Uterus (tissue), 2 donors: ENCODE data around the gene SLC6A6.

Experiments
- POLR2A ChIP-seq, 2 donors: fragments of 450-650 bp; IDR thresholded peaks; one replicate each; pipeline ENCODE4 v1.6.1; 2016; ENCODE audit warnings: antibody characterized with exemption in 2 of 2, mild to moderate bottlenecking in 1 of 2, moderate library complexity in 1 of 2
- TF ChIP-seq, protein P1 (sequence below), 4 experiments: fragments of 200-600 bp in 2 of 4; fragments of 450-650 bp in 2 of 4; sonication (generic) in 2 of 4; IDR thresholded peaks; one replicate each; pipeline ENCODE4 v1.5.1; 2016 to 2019; ENCODE audit warnings: antibody characterized with exemption in 4 of 4, mild to moderate bottlenecking in 2 of 4, moderate library complexity in 1 of 4

- TF ChIP-seq POLR2A (IDR thresholded peaks at IDR 0.05): no peak
- TF ChIP-seq, protein P1, sequence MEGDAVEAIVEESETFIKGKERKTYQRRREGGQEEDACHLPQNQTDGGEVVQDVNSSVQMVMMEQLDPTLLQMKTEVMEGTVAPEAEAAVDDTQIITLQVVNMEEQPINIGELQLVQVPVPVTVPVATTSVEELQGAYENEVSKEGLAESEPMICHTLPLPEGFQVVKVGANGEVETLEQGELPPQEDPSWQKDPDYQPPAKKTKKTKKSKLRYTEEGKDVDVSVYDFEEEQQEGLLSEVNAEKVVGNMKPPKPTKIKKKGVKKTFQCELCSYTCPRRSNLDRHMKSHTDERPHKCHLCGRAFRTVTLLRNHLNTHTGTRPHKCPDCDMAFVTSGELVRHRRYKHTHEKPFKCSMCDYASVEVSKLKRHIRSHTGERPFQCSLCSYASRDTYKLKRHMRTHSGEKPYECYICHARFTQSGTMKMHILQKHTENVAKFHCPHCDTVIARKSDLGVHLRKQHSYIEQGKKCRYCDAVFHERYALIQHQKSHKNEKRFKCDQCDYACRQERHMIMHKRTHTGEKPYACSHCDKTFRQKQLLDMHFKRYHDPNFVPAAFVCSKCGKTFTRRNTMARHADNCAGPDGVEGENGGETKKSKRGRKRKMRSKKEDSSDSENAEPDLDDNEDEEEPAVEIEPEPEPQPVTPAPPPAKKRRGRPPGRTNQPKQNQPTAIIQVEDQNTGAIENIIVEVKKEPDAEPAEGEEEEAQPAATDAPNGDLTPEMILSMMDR (IDR thresholded peaks at IDR 0.05): no peak
Observed at GRCh38 chr3:14460342-14461005, 58.1 kb downstream of the SLC6A6 start.
